NCI-H1417 (cell line): Measurements from ENCODE around the gene SDK1.
"Not testable (repeated sequence)": the region's sequence is repeated elsewhere in the genome, so short reads cannot be mapped to it uniquely, and the experiment has no call there.

Source experiments
- DNase-seq, 3 experiments: peaks; one replicate each; lab custom pipeline; 2025; lab: John Stamatoyannopoulos, UW

The SDK1 gene

GRCh38 chr7:4313911-4314310 is 1012.9 kb downstream of the SDK1 start:
- not testable (repeated sequence) for DNase-seq

GRCh38 chr7:4314316-4314715 is 1013.3 kb downstream of the SDK1 start:
- DNase-seq = not testable (repeated sequence)
